ENCODE measurements around the gene SCN9A. TPM values are rescaled to one million over a fixed set of nuclear protein-coding genes. Genes with fewer than 3 reads are reported as not detected.
"Not testable (repeated sequence)": the region's sequence is repeated elsewhere in the genome, so short reads cannot be mapped to it uniquely, and the experiment has no call there.

SCN9A gene
- total RNA-seq, 1 donor from 2014 or later, result 2.2 TPM

DNA sequence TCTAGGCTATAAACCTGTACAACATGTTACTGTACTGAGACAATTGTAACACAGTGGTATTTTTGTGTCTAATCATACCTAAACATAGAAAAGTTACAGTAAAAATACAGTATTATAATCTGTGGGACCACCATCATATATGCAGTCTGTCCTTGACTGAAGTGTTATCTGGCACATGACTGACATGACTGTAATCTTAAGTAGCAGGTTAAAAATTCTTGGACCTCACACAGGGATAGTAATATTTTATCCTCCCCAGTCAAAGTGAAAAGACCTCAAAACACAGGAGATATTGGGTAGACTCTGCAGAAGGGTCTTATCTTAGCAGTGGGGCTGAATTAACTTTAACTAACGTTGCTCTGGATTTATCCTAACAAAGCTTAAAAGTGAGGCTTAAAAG lies 4.9 kb upstream of the SCN9A start:
- DNase-seq (no peak), ATAC-seq (ENCODE audit: poor library complexity) (no peak)
- intact Hi-C loops (cut with DNase I), result no loop called here

DNA sequence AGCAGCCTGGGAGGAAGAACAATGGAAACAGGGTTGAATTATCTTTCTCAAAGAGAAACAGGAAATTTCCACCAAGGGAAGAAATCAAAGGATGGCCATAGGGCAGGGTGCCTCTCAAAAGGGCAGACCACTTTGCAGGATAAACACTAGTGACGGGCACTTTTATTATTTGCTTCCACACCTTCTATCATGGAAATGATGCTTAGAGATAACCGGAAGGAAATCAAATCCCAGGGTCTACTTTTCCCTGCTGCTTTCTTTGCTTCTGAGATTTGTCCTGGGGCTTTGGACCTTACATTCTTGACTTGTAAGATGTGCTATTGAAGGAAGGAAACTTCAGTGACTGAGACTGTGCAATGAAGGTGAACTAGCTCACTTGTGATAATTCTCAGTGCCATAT lies 1.1 kb upstream of the SCN9A start:
- ATAC-seq (ENCODE audit: poor library complexity), result no peak
- intact Hi-C loops (cut with DNase I), result no loop called here

DNA sequence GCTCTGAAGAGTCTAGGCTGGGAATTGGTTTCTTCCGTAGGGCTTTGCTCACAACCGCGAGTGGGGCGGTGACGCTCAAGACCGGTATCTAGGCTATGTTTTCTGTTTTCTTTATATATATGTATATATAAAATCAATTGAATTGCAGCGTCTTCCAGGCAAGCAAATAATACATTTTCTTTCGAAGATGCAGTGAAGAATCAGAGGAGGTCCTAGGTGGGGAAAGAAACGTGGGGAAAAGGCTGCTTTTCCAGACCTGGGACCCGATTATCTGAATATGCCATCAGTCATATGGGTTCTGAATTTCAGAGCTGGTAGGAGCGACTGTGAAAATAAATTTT lies 714 bp upstream of the SCN9A start:
- intact Hi-C loops (cut with DNase I), result no loop called here
- no peak for ATAC-seq (ENCODE audit: poor library complexity)
- no peak for DNase-seq

More for the DNA sequence above, 1.1 kb upstream of the SCN9A start:
- DNase-seq, result no peak

DNA sequence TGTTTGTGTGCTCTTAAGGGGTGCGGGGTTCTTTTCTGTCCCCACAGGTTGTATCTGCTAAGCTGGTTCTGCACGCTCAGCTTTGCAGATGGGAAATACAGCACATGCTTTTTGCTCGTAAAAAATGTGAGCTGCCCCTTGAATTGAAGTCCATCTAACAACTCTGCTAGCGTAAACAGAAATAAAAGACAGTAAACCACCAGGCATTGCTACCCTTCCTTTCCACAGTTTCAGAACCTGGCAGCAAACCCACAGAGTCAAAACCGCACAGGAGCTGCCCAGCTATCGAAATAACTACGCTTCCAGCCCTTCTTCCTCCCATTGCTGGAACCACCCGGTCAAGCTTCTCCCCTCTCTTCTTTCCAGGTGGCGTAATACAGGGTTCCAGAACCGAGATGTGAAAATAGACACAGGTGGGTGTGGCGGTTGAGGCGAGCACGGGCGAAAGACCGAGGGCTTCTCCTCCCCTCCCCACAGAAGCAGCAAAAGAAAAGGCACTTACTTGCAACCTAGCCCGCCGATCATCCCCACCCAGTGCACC lies 479 bp downstream of the SCN9A start:
- DNase-seq (no peak), ATAC-seq (ENCODE audit: poor library complexity) (peak; percentile 34)
- intact Hi-C loops (cut with DNase I), result no loop called here

DNA sequence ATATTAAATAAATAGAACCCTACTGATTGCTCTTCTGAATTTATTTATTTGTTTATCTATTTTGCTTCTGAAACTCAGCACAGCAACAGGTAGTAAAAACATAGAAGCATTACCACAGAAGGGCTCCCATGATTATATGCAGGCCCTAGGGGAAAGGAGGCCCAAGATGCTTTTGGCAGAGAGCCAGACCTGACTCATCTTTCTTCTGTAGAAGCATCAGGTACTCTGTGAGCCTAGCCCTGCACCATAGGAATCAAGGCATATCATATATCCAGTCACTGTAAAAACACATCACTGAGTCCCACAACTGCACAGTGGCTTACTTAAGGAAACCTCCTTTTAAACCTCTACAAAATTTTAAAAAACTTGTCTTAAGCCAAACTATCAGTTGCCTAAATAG lies 1.8 kb downstream of the SCN9A start:
- ATAC-seq (ENCODE audit: poor library complexity) (no peak), DNase-seq (no peak)
- intact Hi-C loops (cut with DNase I), result no loop called here

DNA sequence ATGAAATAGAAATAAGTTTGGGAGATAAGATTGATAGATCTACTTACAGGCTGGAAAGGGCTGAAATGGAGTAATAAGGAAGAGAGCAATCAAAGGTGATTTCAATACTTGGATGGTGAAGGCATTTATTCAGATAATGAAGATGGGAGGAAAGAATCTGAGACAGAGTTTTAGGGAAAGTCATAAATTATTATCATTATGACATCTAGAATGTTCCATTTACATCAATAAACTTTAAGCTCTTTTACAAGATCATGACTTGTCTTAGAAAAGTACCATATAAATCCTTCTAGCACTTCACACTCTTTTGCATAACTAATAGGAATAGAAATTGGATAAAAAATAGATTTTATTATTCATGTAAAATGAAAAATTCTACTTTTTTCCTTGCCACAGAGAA lies 2.2 kb downstream of the SCN9A start:
- intact Hi-C loops (cut with DNase I), result no loop called here
- DNase-seq (no peak), ATAC-seq (ENCODE audit: poor library complexity) (no peak)

DNA sequence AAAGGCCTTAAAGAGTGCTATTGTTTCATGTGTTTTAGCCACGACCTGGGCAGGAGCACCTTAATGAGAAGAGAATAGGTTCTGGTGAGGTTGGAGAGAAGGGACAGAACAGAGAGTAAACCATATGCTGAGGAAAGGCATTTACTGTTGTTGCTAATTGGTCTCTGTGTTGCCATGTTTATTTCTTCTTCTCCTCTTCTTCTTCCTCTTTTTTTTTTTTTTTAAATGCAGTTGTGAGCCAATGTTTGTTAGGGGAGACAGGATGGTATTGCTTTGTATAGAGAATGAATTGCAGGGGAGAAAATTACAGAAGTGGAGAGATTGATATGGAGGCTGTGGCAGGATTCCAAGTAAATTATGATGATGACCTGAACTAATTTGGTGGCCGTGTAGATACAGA lies 2.6 kb downstream of the SCN9A start:
- intact Hi-C loops (cut with DNase I), result no loop called here
- ATAC-seq (ENCODE audit: poor library complexity) (no peak), DNase-seq (no peak)

DNA sequence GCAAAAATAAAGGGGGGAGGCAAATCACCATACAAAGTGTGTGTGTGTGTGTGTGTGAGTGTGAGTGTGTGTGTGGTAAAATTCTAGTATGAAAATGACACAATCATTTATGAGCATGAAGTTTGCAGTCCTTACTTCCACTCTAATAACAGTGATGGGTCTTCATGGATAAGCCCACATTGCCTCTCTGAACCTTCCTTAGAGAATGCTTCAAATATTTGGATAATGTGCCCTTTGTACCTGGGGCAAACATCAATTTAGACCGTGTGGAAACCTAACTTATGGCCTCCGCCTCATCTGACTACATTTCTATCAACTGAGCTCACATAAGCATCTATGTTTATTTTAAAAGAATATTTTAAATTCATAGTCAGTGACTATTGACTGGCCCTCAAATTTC lies 3.7 kb downstream of the SCN9A start:
- ATAC-seq (ENCODE audit: poor library complexity) (no peak), DNase-seq (no peak)
- intact Hi-C loops (cut with DNase I), result no loop called here

DNA sequence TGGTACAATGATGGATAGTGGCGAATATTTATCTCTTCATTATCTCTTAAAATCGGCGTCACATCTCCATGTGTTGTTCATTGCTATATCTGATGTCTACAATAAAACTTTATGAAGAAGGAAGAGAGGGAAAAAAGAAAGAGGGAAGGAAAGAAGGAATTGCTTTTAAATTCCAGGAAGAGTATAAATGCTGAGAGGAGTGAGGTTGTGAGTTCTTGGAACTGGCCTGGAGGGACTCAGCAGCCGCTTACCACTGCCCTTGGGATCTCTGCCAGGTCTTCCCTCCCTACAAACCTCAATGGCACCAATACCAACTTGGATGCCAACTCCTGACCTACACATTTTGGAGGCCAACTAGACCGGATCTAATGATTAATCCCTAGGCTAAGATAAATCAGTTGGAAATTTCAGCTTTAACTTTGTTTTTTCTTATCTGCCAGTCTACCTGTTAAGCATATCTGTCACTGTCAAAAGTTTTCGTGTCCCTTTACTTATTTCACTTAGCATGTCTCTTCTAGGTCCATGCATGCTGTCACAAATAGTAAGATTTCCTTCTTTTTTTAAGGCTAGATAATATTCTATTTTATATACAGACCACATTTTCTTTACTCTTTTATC lies 9.8 kb downstream of the SCN9A start:
- no peak for ATAC-seq (ENCODE audit: poor library complexity)
- DNase-seq, result no peak
- intact Hi-C loops (cut with DNase I), result no loop called here

DNA sequence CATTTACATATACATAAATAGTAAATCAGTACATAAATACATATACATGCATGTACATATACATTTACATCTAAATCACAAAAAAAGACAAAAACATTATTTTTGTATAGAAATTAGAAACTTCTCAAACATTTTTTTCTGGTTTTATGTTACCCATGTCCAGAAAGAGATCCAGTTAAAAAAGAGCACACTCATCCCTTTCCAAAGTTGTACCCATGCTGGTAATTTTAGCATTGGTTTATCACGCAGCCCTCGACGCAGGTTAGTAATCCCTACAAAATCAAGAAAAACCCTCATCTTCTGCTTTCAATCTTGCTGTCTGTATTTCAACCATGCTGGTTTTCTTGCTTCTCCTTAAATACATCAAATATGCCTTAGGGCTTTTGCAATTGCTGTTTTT lies 10.5 kb downstream of the SCN9A start:
- intact Hi-C loops (cut with DNase I), result no loop called here
- DNase-seq (no peak), ATAC-seq (ENCODE audit: poor library complexity) (no peak)

DNA sequence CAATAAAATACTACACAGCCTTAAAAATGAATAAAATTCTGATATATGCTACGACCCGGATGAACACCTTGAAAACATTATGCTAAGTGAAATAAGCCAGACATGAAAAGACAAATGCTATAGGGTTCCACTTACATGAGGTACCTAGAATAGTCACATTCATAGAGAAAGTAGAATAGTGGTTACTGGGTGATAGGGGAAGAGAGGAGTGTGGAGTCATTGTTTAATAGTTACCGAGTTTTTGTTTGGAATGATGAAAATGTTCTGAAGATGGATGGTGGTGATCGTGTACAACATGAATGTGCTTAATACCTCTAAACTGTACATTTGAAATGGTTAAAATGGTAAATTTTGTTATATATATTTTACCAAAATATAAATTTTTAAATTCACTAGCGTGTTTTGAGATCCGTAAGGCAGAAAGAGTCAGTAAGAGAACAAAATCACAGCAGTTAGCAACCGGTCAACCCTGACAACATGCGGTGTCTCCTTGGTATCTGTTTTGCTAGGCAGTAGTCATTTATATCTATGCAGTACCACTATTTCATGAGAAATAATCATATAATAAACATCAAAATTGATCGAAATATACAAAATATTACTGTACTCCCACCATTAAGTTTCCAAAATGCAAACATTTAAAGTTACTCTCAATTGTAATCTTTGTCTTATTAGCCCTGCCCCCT lies 11.1 kb downstream of the SCN9A start:
- ATAC-seq (ENCODE audit: poor library complexity), result no peak
- intact Hi-C loops (cut with DNase I), result no loop called here
- no peak for DNase-seq

DNA sequence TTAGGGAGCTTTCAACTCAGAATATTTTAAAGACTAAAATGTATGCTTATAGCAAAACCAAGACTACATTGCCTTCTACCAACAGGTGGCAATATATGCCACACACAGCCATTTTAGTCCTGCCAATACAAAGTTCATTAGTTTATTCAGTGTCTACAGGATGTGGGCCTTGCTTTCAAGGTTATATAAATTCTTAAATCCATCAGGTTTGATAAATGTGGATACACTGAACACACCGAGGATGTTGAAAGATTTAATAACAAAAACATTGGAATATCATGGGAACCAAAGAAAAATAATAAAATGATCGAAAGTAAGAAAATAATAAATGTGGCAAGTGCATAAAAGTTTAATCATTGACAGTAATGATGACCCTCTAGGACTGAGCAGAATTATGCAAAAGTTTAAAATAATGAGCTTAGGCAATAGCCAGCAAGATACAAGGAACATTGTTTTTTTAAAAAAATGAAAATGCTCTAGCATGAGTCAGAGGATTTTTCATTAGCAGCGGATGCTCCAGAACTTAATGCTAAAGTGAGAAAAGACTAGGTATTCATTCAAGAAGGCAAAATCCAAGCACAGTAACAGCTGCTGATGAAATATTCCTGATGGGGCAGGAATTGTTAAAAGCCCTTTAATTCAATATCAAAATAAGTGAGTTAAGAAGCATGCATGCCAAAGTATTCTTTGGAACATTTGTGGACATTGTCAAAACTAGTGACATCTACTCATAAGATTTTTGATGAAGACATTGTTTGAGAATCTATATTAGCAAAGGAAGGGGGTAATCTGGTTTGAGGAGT lies 14.2 kb downstream of the SCN9A start:
- ATAC-seq (ENCODE audit: poor library complexity) (no peak), DNase-seq (no peak)
- intact Hi-C loops (cut with DNase I), result no loop called here

DNA sequence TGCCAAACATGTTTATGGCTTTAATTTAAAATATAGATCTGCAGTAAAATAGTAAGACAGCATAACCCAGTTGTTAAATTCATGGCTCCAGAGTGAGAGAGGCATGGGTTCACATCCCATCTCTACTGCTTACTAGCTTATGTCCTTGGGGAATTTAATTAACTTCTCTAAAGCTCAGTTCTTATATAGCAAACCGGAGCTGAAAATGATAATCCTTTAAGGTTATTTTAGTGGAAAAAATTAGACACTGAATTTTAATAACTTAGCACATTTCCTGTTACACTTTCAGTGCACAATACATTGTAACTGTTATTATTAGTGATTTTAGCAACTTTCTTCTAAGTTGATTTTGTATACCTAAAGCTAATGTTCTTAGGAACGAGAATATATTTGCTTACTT lies 14.8 kb downstream of the SCN9A start:
- intact Hi-C loops (cut with DNase I), result no loop called here
- ATAC-seq (ENCODE audit: poor library complexity) (no peak), DNase-seq (no peak)

DNA sequence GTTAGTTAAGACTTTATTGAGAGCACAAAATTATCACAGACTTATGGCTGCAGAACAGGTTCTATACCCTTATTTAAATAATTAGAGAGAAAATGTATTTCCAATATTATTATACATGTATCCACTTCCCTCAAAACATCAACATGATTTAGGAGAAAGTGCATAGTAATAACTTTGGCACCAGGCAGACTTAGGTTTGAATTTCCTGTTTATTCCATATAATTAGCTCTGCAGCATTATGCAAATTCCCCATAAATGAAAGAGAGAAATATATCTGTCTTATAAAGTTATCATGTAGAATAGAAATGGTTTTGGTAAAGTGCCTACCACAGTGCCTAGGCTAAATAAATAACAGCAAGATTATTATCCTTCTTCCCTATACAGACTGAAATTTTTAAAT lies 15.3 kb downstream of the SCN9A start:
- no peak for ATAC-seq (ENCODE audit: poor library complexity)
- DNase-seq, result no peak
- intact Hi-C loops (cut with DNase I), result no loop called here

DNA sequence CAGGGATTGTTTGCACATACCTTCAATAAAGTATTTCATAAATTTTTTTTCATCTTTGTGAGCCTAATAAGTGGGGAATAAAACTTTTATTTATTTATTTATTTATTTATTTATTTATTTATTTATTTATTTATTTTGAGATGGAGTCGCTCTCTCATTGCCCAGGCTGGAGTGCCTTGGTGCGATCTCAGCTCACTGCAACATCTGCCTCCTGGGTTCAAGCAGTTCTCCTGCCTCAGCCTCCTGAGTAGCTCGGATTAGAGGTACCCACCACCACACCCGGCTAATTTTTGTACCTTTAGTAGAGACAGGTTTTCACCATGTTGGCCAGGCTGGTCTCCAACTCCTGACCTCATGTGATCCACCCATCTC lies 17.8 kb downstream of the SCN9A start:
- ATAC-seq (ENCODE audit: poor library complexity); DNase-seq; intact Hi-C loops (cut with DNase I): not testable (repeated sequence)

DNA sequence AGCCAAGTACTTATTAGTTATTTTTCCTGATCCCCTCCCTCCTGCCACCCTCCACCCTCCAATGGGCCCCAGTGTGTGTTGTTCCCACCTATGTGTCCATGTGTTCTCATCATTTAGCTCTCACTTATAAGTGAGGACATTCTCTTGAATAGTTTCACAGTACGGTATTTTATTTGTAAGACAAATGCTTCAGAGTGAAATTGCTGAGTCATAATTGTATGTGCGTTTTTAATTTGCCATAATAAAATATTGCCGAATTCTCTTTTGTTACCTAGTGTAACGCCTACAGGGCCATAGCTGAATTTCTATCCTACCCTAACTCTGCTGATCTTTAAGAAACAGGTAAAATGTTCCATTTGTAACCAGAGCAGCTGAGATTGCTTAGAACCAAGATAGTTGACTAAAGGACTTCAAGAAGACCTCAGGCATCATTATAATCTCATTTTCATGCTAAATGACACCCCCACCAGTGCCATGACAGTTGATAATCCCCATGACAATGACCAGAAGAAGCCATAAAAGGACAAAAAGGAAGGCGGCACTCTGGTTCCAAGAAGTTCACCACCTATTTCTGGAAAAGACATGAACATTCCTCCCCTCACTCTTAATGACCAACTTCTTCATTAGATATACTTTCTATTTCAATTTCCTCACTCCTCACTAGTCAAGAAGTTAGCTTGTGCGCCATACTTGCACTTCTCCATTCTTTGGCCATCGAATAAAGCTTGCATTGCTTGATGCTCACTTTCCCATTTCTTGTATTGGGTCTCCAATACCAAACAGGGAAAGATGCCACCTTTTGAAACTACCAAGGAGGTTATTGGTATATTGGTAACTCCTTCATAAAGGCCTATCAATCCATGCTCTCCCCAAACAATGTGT lies 18.4 kb downstream of the SCN9A start:
- ATAC-seq (ENCODE audit: poor library complexity) (no peak), DNase-seq (no peak)
- intact Hi-C loops (cut with DNase I), result no loop called here

DNA sequence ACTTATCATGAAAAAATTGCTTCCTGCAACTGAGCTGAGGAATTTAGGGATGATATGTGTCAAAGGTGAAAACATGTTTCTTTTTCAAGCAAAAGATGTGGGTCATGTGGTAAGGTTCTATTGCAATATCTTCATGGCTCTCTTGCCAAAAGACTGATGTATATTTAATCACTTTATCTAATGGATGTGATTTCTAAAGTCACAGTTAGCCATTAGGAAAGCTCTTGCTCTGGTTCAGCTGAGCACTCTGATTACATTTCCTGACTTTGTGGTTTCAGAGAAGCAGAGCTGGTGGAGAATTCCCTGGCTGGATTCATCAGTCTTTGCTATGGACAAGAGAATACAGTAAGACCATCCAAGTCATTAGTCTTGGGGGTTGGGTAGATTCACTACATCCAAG lies 24.4 kb downstream of the SCN9A start:
- no peak for ATAC-seq (ENCODE audit: poor library complexity)
- intact Hi-C loops (cut with DNase I), result no loop called here
- no peak for DNase-seq

DNA sequence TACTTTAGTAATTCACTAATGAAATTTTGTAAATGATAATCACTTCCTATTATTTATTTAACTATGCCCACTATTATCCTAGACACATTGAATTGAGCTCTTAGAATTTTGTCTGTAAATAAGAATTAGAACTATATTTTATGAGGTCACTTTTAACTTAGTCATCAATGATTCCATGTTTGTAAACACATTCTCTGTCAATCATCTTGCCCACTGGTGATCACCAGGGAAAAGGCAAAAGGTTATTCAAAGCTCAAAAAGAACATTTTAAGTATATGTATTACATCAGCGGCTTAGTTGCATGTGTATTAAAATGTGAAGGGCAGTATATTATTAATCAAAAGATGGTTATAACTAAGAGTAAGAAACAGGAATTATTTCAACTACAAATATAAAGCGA lies 25.2 kb downstream of the SCN9A start:
- no peak for DNase-seq
- intact Hi-C loops (cut with DNase I), result no loop called here
- no peak for ATAC-seq (ENCODE audit: poor library complexity)

Data from Right ventricle myocardium superior (tissue), 1 donor.